Fibroblast of lung (primary cell): ENCODE data around the gene RAC2.

ENCODE experiments used
- EZH2 ChIP-seq: IDR thresholded peaks from 2 replicates; pipeline ENCODE4 v1.5.1; 2012; ENCODE audit warnings: low read length, control low read depth, mild to moderate bottlenecking; ENCODE audit errors: missing control alignments
- TF ChIP-seq, protein P1 (sequence below), 2 donors: IDR thresholded peaks in 1 of 2; conservative IDR thresholded peaks in 1 of 2; 1 replicate in 1 of 2; 2 replicates in 1 of 2; pipeline ENCODE4 v1.5.1; 2011 to 2012; ENCODE audit warnings: low read length in 2 of 2, control low read depth in 1 of 2, inconsistent platforms in 1 of 2, low read depth in 1 of 2, mild to moderate bottlenecking in 1 of 2

DNA sequence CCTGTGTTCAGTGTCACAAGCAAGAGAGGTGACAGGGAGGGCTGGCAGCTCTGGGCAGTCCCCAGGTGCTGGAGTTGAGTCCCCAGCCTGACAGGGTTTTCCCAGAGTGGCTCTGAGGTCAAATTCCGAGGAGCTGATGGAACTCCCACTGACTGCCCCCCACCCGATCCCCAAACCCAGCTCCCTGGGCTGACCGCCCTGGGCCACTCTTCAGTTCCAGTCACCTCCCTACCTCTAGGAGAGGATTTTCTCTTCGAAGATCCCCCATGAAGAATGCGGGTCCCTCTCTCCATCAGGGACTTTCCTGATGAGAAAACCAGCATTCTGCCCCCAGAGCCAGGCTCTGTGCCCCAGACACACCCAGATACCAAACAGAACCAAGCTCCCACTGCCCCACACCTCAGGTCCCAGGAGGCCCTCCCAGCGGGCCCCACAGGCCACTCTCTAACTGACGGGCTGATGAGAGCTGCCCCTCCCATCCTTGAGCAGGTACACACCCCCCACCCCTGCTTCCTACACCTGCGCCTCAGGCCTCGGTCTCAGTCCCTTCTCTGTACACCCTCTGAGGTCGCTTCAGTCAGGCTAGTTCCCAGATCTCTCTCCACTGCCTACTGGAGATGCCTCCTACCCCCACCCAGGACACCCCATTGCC, 12.1 kb upstream of the RAC2 start:
- TF ChIP-seq, protein P1, sequence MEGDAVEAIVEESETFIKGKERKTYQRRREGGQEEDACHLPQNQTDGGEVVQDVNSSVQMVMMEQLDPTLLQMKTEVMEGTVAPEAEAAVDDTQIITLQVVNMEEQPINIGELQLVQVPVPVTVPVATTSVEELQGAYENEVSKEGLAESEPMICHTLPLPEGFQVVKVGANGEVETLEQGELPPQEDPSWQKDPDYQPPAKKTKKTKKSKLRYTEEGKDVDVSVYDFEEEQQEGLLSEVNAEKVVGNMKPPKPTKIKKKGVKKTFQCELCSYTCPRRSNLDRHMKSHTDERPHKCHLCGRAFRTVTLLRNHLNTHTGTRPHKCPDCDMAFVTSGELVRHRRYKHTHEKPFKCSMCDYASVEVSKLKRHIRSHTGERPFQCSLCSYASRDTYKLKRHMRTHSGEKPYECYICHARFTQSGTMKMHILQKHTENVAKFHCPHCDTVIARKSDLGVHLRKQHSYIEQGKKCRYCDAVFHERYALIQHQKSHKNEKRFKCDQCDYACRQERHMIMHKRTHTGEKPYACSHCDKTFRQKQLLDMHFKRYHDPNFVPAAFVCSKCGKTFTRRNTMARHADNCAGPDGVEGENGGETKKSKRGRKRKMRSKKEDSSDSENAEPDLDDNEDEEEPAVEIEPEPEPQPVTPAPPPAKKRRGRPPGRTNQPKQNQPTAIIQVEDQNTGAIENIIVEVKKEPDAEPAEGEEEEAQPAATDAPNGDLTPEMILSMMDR (conservative IDR thresholded peaks at IDR 0.05 in 1 of 2, IDR thresholded peaks at IDR 0.05 in 1 of 2; ENCODE audit: low read depth in 1 of 2, low read length in 2 of 2), result no peak
- TF ChIP-seq EZH2, result no peak
